Measurements from ENCODE around the gene ESD.

DNA sequence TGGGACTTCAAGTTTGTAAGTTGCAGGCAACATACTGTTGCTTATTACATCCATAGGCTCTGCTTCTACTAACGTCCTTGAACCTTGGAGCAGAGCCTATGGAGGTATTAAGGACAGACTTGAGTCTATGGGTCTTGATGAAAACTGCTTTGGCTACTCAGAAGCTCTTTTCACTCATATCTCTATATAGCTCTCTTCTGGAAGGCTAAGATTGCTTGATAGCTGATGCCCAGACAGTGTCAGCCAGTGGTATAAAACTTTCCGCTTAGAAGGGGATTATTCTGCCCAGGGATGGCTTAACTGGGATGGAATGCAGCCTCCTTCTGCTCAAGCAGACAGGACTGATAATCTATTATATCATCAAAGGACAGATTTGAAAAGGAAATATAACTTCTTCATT lies 25.6 kb upstream of the ESD start:
- TF ChIP-seq, protein P1, sequence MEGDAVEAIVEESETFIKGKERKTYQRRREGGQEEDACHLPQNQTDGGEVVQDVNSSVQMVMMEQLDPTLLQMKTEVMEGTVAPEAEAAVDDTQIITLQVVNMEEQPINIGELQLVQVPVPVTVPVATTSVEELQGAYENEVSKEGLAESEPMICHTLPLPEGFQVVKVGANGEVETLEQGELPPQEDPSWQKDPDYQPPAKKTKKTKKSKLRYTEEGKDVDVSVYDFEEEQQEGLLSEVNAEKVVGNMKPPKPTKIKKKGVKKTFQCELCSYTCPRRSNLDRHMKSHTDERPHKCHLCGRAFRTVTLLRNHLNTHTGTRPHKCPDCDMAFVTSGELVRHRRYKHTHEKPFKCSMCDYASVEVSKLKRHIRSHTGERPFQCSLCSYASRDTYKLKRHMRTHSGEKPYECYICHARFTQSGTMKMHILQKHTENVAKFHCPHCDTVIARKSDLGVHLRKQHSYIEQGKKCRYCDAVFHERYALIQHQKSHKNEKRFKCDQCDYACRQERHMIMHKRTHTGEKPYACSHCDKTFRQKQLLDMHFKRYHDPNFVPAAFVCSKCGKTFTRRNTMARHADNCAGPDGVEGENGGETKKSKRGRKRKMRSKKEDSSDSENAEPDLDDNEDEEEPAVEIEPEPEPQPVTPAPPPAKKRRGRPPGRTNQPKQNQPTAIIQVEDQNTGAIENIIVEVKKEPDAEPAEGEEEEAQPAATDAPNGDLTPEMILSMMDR (IDR thresholded peaks at IDR 0.05; ENCODE audit: borderline replicate concordance, extremely low read depth, low read length, poor library complexity, severe bottlenecking) = no peak
- TF ChIP-seq EZH2 (IDR thresholded peaks at IDR 0.05; ENCODE audit: borderline replicate concordance, low read depth, low read length, severe bottlenecking) = no peak
